Measurements from ENCODE around the gene ERN1.

ERN1 gene

GRCh38 chr17:63995626-63996025 is 134.3 kb downstream of the ERN1 start:
- TF ChIP-seq GATA2 (IDR thresholded peaks at IDR 0.05; ENCODE audit: low read depth, low read length): no peak
- no peak for TF ChIP-seq GATA3 (IDR thresholded peaks at IDR 0.05; ENCODE audit: low read depth, low read length)

- TF ChIP-seq GATA3 (IDR thresholded peaks at IDR 0.05; ENCODE audit: low read depth, low read length): no peak
- no peak for TF ChIP-seq GATA2 (IDR thresholded peaks at IDR 0.05; ENCODE audit: low read depth, low read length)
Observed at GRCh38 chr17:63993368-63993985, 136.5 kb downstream of the ERN1 start.

- TF ChIP-seq GATA2 (IDR thresholded peaks at IDR 0.05; ENCODE audit: low read depth, low read length) (no peak), GATA3 (IDR thresholded peaks at IDR 0.05; ENCODE audit: low read depth, low read length) (no peak)
Observed at GRCh38 chr17:63991611-63992010, 138.3 kb downstream of the ERN1 start.

GRCh38 chr17:63989622-63990345 is 140.2 kb downstream of the ERN1 start:
- TF ChIP-seq GATA2 (IDR thresholded peaks at IDR 0.05; ENCODE audit: low read depth, low read length) (no peak), GATA3 (IDR thresholded peaks at IDR 0.05; ENCODE audit: low read depth, low read length) (no peak)

Measured in SH-SY5Y (cell line).